ENCODE measurements around the gene CHD5. TPM values are rescaled to one million over a fixed set of nuclear protein-coding genes. Genes with fewer than 3 reads are reported as not detected.
"Not testable (repeated sequence)": the region's sequence is repeated elsewhere in the genome, so short reads cannot be mapped to it uniquely, and the experiment has no call there.

The CHD5 gene
- polyA plus RNA-seq, 3 donors: 0.07 TPM; not detected in 2

GRCh38 chr1:6077506-6077905 is 102.6 kb downstream of the CHD5 start:
- H3K4me1 Mint-ChIP-seq: no peaks in the 10 kb centered on the region
- Histone ChIP-seq H3K27me3 (ENCODE audit: control insufficient read depth in 2 of 2, insufficient read depth in 2 of 2, low read length in 2 of 2) (no peaks in the 10 kb centered on the region), H3K4me2 (replicated peaks; ENCODE audit: extremely low read depth, low read length, poor library complexity, severe bottlenecking) (no peak overlapping the region), H3K4me3 (replicated peaks in 1 of 3; ENCODE audit: low read depth in 2 of 3, low read length in 3 of 3) (no peak overlapping the region), H3K9ac (ENCODE audit: insufficient read depth, low read length, poor library complexity, severe bottlenecking) (no peak overlapping the region), H3K4me1 (ENCODE audit: control insufficient read depth in 1 of 2, insufficient read depth in 2 of 2, low read length in 2 of 2) (no peaks in the 10 kb centered on the region), H4K20me1 (ENCODE audit: insufficient read depth, low read length) (peaks cover 99% of the 10 kb centered on the region), H2AFZ (ENCODE audit: insufficient read depth, low read depth, low read length, poor library complexity, severe bottlenecking) (no peak overlapping the region), H3K79me2 (ENCODE audit: insufficient read depth, low read length) (peaks cover 21% of the 10 kb centered on the region), H3K36me3 (replicated peaks in 1 of 2; ENCODE audit: control insufficient read depth in 1 of 2, insufficient read depth in 2 of 2, low read length in 2 of 2) (peaks cover 94 to 99% of the 10 kb centered on the region in 2 donors), H3K9me3 (replicated peaks in 1 of 2; ENCODE audit: control insufficient read depth in 1 of 2, insufficient read depth in 1 of 2, low read length in 2 of 2) (no peaks in the 10 kb centered on the region), H3K27ac (ENCODE audit: low read depth in 1 of 2, low read length in 2 of 2) (no peak overlapping the region)
- H3K36me3 Mint-ChIP-seq: peaks cover 91 to 99% of the 10 kb centered on the region in 2 donors
- no peak overlapping the region for H3K4me3 Mint-ChIP-seq
- 98% methylated on average over 18 of the region's 19 CpGs for WGBS (ENCODE audit: insufficient coverage)
- no peak for TF ChIP-seq CTCF (IDR thresholded peaks at IDR 0.05)
- H3K27ac Mint-ChIP-seq: peak overlapping the region in 1 of 7 donors; percentile 64
- H3K27me3 Mint-ChIP-seq (ENCODE audit: low read depth in 3 of 3): peaks cover 0 to 2% (median 0%) of the 10 kb centered on the region in 3 donors
- DNase-seq: no peak
- peaks cover 0 to 2% (median 0%) of the 10 kb centered on the region in 7 donors for H3K9me3 Mint-ChIP-seq
- intact Hi-C loops (cut with micrococcal nuclease): no loop called here

GRCh38 chr1:6077061-6077460 is 103.1 kb downstream of the CHD5 start:
- Histone ChIP-seq H3K36me3 (replicated peaks in 1 of 2; ENCODE audit: control insufficient read depth in 1 of 2, insufficient read depth in 2 of 2, low read length in 2 of 2) (peaks cover 94 to 99% of the 10 kb centered on the region in 2 donors), H4K20me1 (ENCODE audit: insufficient read depth, low read length) (peaks cover 99% of the 10 kb centered on the region), H3K79me2 (ENCODE audit: insufficient read depth, low read length) (peaks cover 21% of the 10 kb centered on the region)
- H3K4me1 ChIP-seq (ENCODE audit: control insufficient read depth in 1 of 2, insufficient read depth in 2 of 2, low read length in 2 of 2); H3K27me3 Mint-ChIP-seq (ENCODE audit: low read depth in 3 of 3); H2AFZ ChIP-seq (ENCODE audit: insufficient read depth, low read depth, low read length, poor library complexity, severe bottlenecking); H3K4me2 ChIP-seq (replicated peaks; ENCODE audit: extremely low read depth, low read length, poor library complexity, severe bottlenecking); H3K4me3 ChIP-seq (replicated peaks in 1 of 3; ENCODE audit: low read depth in 2 of 3, low read length in 3 of 3); DNase-seq; H3K4me3 Mint-ChIP-seq; H3K9me3 ChIP-seq (replicated peaks in 1 of 2; ENCODE audit: control insufficient read depth in 1 of 2, insufficient read depth in 1 of 2, low read length in 2 of 2); H3K9ac ChIP-seq (ENCODE audit: insufficient read depth, low read length, poor library complexity, severe bottlenecking); H3K27me3 ChIP-seq (ENCODE audit: control insufficient read depth in 2 of 2, insufficient read depth in 2 of 2, low read length in 2 of 2); H3K9me3 Mint-ChIP-seq; intact Hi-C loops (cut with micrococcal nuclease); H3K27ac ChIP-seq (ENCODE audit: low read depth in 1 of 2, low read length in 2 of 2); H3K4me1 Mint-ChIP-seq: not testable (repeated sequence)
- WGBS (ENCODE audit: insufficient coverage): 100% methylated on average over 4 of the region's 8 CpGs
- peak overlapping the region in 2 of 7 donors; percentile 7 to 85 for H3K27ac Mint-ChIP-seq
- peaks cover 88 to 99% of the 10 kb centered on the region in 2 donors for H3K36me3 Mint-ChIP-seq

Data from CD14-positive monocyte (primary cell).